Measurements from ENCODE around the gene TMEM86B. TPM values are rescaled to one million over a fixed set of nuclear protein-coding genes. Genes with fewer than 3 reads are reported as not detected.

Gene TMEM86B
- 1.6 TPM for total RNA-seq
- long read RNA-seq, partial matches to known transcripts: 0 of 3 reads
- long read RNA-seq, other reads (novel, unspliced or antisense): 0 of 3 reads

- no peak for DNase-seq (ENCODE audit: low spot score)
Observed at GRCh38 chr19:55228403-55229031, at the start of gene TMEM86B. TSS of gene TMEM86B (minus strand) at chr19:55228763. CDS start at chr19:55228741, 22 bp downstream.

- no peak for DNase-seq (ENCODE audit: low spot score)
Observed at GRCh38 chr19:55277494-55277893, 48.9 kb upstream of the TMEM86B start.

- no peak for DNase-seq (ENCODE audit: low spot score)
Observed at GRCh38 chr19:55276720-55277430, 48.3 kb upstream of the TMEM86B start.

GRCh38 chr19:55275851-55276719 lies 47.5 kb upstream of the TMEM86B start:
- no peak for DNase-seq (ENCODE audit: low spot score)

GRCh38 chr19:55273978-55274707 lies 45.6 kb upstream of the TMEM86B start:
- no peak for DNase-seq (ENCODE audit: low spot score)

GRCh38 chr19:55272142-55272541 lies 43.6 kb upstream of the TMEM86B start:
- DNase-seq (ENCODE audit: low spot score): no peak

GRCh38 chr19:55270172-55270942 lies 41.8 kb upstream of the TMEM86B start:
- no peak for DNase-seq (ENCODE audit: low spot score)

- DNase-seq (ENCODE audit: low spot score): no peak
Observed at GRCh38 chr19:55269299-55269698, 40.7 kb upstream of the TMEM86B start.

- no peak for DNase-seq (ENCODE audit: low spot score)
Observed at GRCh38 chr19:55266840-55267239, 38.3 kb upstream of the TMEM86B start.

- no peak for DNase-seq (ENCODE audit: low spot score)
Observed at GRCh38 chr19:55266404-55266803, 37.8 kb upstream of the TMEM86B start.

- DNase-seq (ENCODE audit: low spot score): no peak
Observed at GRCh38 chr19:55265723-55266386, 37.3 kb upstream of the TMEM86B start.

- no peak for DNase-seq (ENCODE audit: low spot score)
Observed at GRCh38 chr19:55265173-55265572, 36.6 kb upstream of the TMEM86B start.

GRCh38 chr19:55264531-55264930 lies 36.0 kb upstream of the TMEM86B start:
- DNase-seq (ENCODE audit: low spot score): no peak

GRCh38 chr19:55262359-55262758 lies 33.8 kb upstream of the TMEM86B start:
- DNase-seq (ENCODE audit: low spot score): no peak

- DNase-seq (ENCODE audit: low spot score): no peak
Observed at GRCh38 chr19:55261671-55262126, 33.1 kb upstream of the TMEM86B start.

- DNase-seq (ENCODE audit: low spot score): no peak
Observed at GRCh38 chr19:55259540-55260210, 31.1 kb upstream of the TMEM86B start.

- peak; percentile 98 for DNase-seq (ENCODE audit: low spot score)
Observed at GRCh38 chr19:55258828-55259539, 30.4 kb upstream of the TMEM86B start, which contains the start of gene PPP6R1. TSS of gene PPP6R1 (minus strand) at chr19:55259017. CDS start at chr19:55247103, 11,914 bp downstream.

- DNase-seq (ENCODE audit: low spot score): no peak
Observed at GRCh38 chr19:55258476-55258827, 29.9 kb upstream of the TMEM86B start.

Data from mesenteric fat pad (tissue), 1 donor.